Activated CD8-positive, alpha-beta T cell treated with anti-CD3 and anti-CD28 coated beads for 36 hours (primary cell): ENCODE data around the gene PRCD. TPM values are rescaled to one million over a fixed set of nuclear protein-coding genes. Genes with fewer than 3 reads are reported as not detected.

Source experiments
- ATAC-seq: fragments of 200-7000 bp; cut with Tn5 transposase; one replicate; pipeline ENCODE4 v1.10.0; 2021; ENCODE audit warnings: mild to moderate bottlenecking, moderate library complexity
- CTCF ChIA-PET: fragments of 350-600 bp; sonication (Branson Sonifier 250); formaldehyde crosslinking; loops from one replicate; lab custom pipeline; 2021; ENCODE audit warnings: antibody characterized with exemption; lab: Charles Lee
- POLR2A ChIA-PET: fragments of 350-600 bp; sonication (Branson Sonifier 250); formaldehyde crosslinking; loops from one replicate; lab custom pipeline; 2021; ENCODE audit warnings: antibody characterized with exemption; lab: Charles Lee
- DNase-seq: peaks from one replicate; pipeline ENCODE4 v3.0.0-alpha.2; 2020
- H3K27ac Mint-ChIP-seq: one replicate; pipeline ENCODE4 v1.8.0; 2021; ENCODE audit warnings: mild to moderate bottlenecking, mixed read lengths
- H3K27me3 Mint-ChIP-seq: one replicate; pipeline ENCODE4 v1.8.0; 2021; ENCODE audit warnings: mixed read lengths
- H3K36me3 Mint-ChIP-seq: one replicate; pipeline ENCODE4 v1.8.0; 2021; ENCODE audit warnings: low read depth, mixed read lengths
- H3K4me1 Mint-ChIP-seq: one replicate; pipeline ENCODE4 v1.8.0; 2021; ENCODE audit warnings: low read depth, mixed read lengths
- H3K4me3 Mint-ChIP-seq: one replicate; pipeline ENCODE4 v1.8.0; 2021; ENCODE audit warnings: mild to moderate bottlenecking, moderate library complexity, mixed read lengths
- H3K9me3 Mint-ChIP-seq: one replicate; pipeline ENCODE4 v1.8.0; 2021; ENCODE audit warnings: mixed read lengths
- CTCF ChIP-seq: fragments of 200-600 bp; IDR thresholded peaks from one replicate; pipeline ENCODE4 v1.8.0; 2022; ENCODE audit warnings: antibody characterized with exemption, mild to moderate bottlenecking
- intact Hi-C: fragments of 100-400 bp; cut with micrococcal nuclease; formaldehyde crosslinking; loops from one replicate; pipeline ENCODE4 v1.10.0; 2022
- total RNA-seq, 2 experiments: library from RNA; stranded (reverse); gene quantifications; one replicate each; pipeline ENCODE4 v1.2.3, GENCODE V29; 2021

Gene PRCD
- total RNA-seq, 2 experiments from 2014 or later, result not detected

DNA sequence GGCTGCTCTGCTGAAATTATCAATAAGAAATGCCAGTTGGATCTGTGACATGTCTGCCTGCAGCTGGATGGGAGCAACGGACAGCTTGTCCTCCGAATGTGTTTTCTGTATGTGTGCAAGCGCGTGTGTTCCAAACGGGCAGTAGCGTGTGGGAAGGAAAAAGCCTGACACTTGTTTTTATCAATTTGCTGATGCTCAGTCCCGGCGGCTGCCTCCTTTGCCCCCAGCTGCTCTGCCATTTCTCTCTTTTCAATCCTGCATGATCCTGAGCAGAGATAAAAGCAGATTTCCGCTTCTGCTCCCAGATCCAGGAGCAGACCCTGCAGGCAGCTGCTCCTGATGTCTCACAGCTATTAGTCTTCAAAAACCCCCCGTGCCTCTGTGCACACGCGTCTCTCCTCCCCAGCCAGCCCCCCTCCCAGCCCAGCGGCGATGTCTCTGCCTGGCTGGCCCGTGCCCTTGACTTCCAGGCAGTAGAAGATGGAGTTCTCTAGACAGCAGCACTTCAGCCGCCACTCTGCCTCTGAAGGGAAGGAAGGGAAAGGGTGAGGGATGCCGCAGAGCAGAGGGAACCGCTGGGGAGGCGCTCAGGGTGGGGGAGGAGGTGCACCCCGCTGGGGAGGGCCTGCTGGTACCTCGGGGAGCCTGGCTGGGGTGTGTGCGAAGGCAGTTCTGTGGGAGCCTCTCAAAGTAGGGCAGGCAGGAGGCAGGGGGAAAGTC lies 4.1 kb downstream of the PRCD start:
- no peak for TF ChIP-seq CTCF
- H3K4me3 Mint-ChIP-seq, result no peak overlapping the region
- no peak for ATAC-seq
- H3K9me3 Mint-ChIP-seq, result no peaks in the 10 kb centered on the region
- POLR2A ChIA-PET, result interaction anchor here (3.2 to 6.2 kb wide), 2 partner anchors 14 to 16 kb away, joined by 12 to 40 read pairs; no protein-coding TSS in a partner anchor
- H3K36me3 Mint-ChIP-seq, result no peaks in the 10 kb centered on the region
- H3K27me3 Mint-ChIP-seq, result peaks cover 17% of the 10 kb centered on the region
- H3K27ac Mint-ChIP-seq, result no peak overlapping the region
- intact Hi-C loops, result no loop called here
- H3K4me1 Mint-ChIP-seq, result peaks cover 8% of the 10 kb centered on the region
- CTCF ChIA-PET, result interaction anchor here (2.1 to 5.6 kb wide), 3 partner anchors 13 to 80 kb away, joined by 6 to 69 read pairs (median 19); no protein-coding TSS in a partner anchor
- DNase-seq, result no peak

DNA sequence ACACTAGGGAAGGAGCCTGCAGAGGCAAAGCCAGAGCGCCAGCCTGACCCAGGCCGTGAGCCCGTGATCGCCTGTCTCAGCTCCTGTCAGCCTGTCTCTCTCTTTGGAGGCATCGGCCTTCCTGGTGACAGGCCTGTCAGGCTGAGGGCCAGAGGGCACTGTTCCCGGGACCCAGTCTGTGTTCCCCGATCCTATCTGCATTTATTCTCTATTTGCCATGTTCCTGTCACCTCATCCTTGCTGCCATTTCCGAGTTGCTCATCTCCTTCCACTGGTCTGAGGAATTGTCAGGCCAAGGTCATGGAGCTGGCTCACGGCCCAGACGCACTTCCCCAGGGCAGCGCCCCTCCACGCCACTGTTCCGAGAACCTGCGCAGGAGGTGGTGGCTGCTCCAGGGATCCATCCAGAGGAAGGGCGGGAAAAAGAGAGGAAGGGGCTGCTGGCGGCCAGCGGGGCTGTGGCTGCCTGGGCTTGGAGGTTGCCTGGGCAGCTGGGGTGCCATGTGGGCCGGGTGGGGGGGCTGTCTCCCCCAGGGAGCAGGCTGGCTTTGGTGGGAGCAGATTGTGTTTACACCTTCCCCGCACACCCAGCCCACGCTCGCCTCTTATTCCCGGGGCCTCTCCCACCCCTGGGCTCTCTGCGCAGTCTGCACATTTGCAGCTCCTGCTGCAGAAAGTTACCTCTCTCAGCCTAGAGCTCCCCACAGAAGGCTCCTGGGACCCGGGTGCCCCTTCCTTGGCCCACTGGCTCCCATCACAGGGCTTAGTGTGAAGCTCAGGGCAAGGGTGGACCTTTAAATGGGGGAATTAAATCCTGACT lies 4.9 kb downstream of the PRCD start:
- H3K27ac Mint-ChIP-seq, result no peak overlapping the region
- DNase-seq (no peak), ATAC-seq (no peak)
- intact Hi-C loops, result no loop called here
- ChIA-PET POLR2A (interaction anchor here (3.2 to 6.2 kb wide), 2 partner anchors 13 to 17 kb away, joined by 12 to 40 read pairs; no protein-coding TSS in a partner anchor), CTCF (interaction anchor here (0.9 to 5.6 kb wide), 5 partner anchors 11 to 79 kb away, joined by 4 to 69 read pairs (median 6); no protein-coding TSS in a partner anchor)
- peaks cover 8% of the 10 kb centered on the region for H3K4me1 Mint-ChIP-seq
- no peaks in the 10 kb centered on the region for H3K36me3 Mint-ChIP-seq
- H3K27me3 Mint-ChIP-seq, result peaks cover 10% of the 10 kb centered on the region
- no peak for TF ChIP-seq CTCF
- H3K4me3 Mint-ChIP-seq, result no peak overlapping the region
- H3K9me3 Mint-ChIP-seq, result no peaks in the 10 kb centered on the region

- POLR2A ChIA-PET, result interaction anchor here (1.3 to 6.2 kb wide), 3 partner anchors 12 to 18 kb away, joined by 5 to 40 read pairs (median 12); no protein-coding TSS in a partner anchor
- DNase-seq (no peak), ATAC-seq (no peak)
- no peak overlapping the region for H3K27ac Mint-ChIP-seq
- CTCF ChIA-PET, result interaction anchor here (0.8 to 5.6 kb wide), 17 partner anchors 10 to 138 kb away, joined by 3 to 69 read pairs (median 4); no protein-coding TSS in a partner anchor
- H3K9me3 Mint-ChIP-seq, result no peaks in the 10 kb centered on the region
- TF ChIP-seq CTCF, result no peak
- peaks cover 7% of the 10 kb centered on the region for H3K27me3 Mint-ChIP-seq
- H3K4me3 Mint-ChIP-seq, result no peak overlapping the region
- no peaks in the 10 kb centered on the region for H3K36me3 Mint-ChIP-seq
- intact Hi-C loops, result no loop called here
- peaks cover 5% of the 10 kb centered on the region for H3K4me1 Mint-ChIP-seq
Measured at GRCh38 chr17:76545918-76546555, 6.2 kb downstream of the PRCD start.

DNA sequence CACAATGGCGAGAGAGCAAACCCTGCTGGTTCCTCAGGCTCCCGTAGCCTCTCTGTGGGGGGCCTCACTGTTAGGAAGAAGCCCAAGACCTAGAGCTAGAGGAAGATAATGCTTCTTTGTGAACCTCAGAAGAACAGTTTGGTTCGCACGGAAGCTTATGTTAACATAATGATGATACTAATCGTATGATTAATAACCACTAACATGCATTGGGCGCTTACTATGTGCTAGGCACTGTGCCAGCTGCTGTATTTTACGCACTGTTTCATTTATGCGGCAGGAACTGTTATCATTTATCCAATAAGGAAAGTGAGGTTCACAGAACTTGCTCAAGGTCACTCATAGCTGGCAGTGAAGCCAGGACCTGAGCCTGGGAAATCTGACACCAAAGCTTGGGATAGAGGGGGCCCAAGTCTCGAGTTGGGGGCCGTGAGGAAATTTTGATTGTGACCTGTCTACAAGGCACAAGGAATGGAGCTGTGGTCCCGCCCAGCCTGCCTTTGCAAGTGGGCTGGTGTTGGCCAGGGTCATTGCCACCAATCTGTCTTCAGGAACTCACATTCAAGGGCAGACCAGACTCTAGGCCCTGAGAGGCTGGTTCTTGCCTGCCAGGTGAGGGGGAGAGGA lies 6.8 kb downstream of the PRCD start:
- no peak for TF ChIP-seq CTCF
- H3K9me3 Mint-ChIP-seq, result no peaks in the 10 kb centered on the region
- peaks cover 6% of the 10 kb centered on the region for H3K27me3 Mint-ChIP-seq
- no peak overlapping the region for H3K4me3 Mint-ChIP-seq
- H3K27ac Mint-ChIP-seq, result no peak overlapping the region
- ATAC-seq (no peak), DNase-seq (no peak)
- intact Hi-C loops, result no loop called here
- peaks cover 5% of the 10 kb centered on the region for H3K4me1 Mint-ChIP-seq
- ChIA-PET CTCF (interaction anchor here (0.6 to 5.6 kb wide), 19 partner anchors 10 to 566 kb away, joined by 3 to 69 read pairs (median 4); no protein-coding TSS in a partner anchor), POLR2A (interaction anchor here (1.3 to 6.2 kb wide), 2 partner anchors 11 to 19 kb away, joined by 5 to 40 read pairs; no protein-coding TSS in a partner anchor)
- H3K36me3 Mint-ChIP-seq, result no peaks in the 10 kb centered on the region
